GM18907 (cell line): ENCODE data around the gene ATP8A2.
"Not testable (repeated sequence)": the region's sequence is repeated elsewhere in the genome, so short reads cannot be mapped to it uniquely, and the experiment has no call there.

ENCODE experiments used
- ATAC-seq: cut with Tn5 transposase; IDR thresholded peaks from one replicate; pipeline ENCODE4 v1.9.1; 2021; ENCODE audit warnings: mild to moderate bottlenecking, moderate library complexity; ENCODE audit not compliant: unreplicated experiment

Gene ATP8A2

GRCh38 chr13:25762281-25762680 lies 390.5 kb downstream of the ATP8A2 start:
- no peak for ATAC-seq

- ATAC-seq: no peak
Observed at GRCh38 chr13:25762795-25763377, 391.1 kb downstream of the ATP8A2 start.

- no peak for ATAC-seq
Observed at GRCh38 chr13:25764378-25764777, 392.6 kb downstream of the ATP8A2 start.

- ATAC-seq: no peak
Observed at GRCh38 chr13:25765266-25765665, 393.5 kb downstream of the ATP8A2 start.

GRCh38 chr13:25766576-25766975 lies 394.8 kb downstream of the ATP8A2 start:
- no peak for ATAC-seq

GRCh38 chr13:25766991-25767390 lies 395.2 kb downstream of the ATP8A2 start:
- no peak for ATAC-seq

GRCh38 chr13:25768376-25768775 lies 396.6 kb downstream of the ATP8A2 start:
- no peak for ATAC-seq

GRCh38 chr13:25768838-25769237 lies 397.1 kb downstream of the ATP8A2 start:
- no peak for ATAC-seq

- no peak for ATAC-seq
Observed at GRCh38 chr13:25770601-25771000, 398.8 kb downstream of the ATP8A2 start.

- no peak for ATAC-seq
Observed at GRCh38 chr13:25771202-25771601, 399.4 kb downstream of the ATP8A2 start.

GRCh38 chr13:25771641-25772478 lies 400.1 kb downstream of the ATP8A2 start:
- no peak for ATAC-seq

GRCh38 chr13:25772534-25772933 lies 400.8 kb downstream of the ATP8A2 start:
- not testable (repeated sequence) for ATAC-seq

- ATAC-seq: not testable (repeated sequence)
Observed at GRCh38 chr13:25774056-25774455, 402.3 kb downstream of the ATP8A2 start.

GRCh38 chr13:25775275-25775674 lies 403.5 kb downstream of the ATP8A2 start:
- ATAC-seq: no peak

- no peak for ATAC-seq
Observed at GRCh38 chr13:25775986-25776385, 404.2 kb downstream of the ATP8A2 start.

GRCh38 chr13:25776722-25777121 lies 404.9 kb downstream of the ATP8A2 start:
- ATAC-seq: no peak

- ATAC-seq: no peak
Observed at GRCh38 chr13:25777509-25777908, 405.7 kb downstream of the ATP8A2 start.

GRCh38 chr13:25778365-25778764 lies 406.6 kb downstream of the ATP8A2 start:
- ATAC-seq: no peak

- ATAC-seq: no peak
Observed at GRCh38 chr13:25778808-25779305, 407.1 kb downstream of the ATP8A2 start.

- ATAC-seq: no peak
Observed at GRCh38 chr13:25783076-25783475, 411.3 kb downstream of the ATP8A2 start.

- no peak for ATAC-seq
Observed at GRCh38 chr13:25783601-25784024, 411.8 kb downstream of the ATP8A2 start.

- no peak for ATAC-seq
Observed at GRCh38 chr13:25784119-25784518, 412.3 kb downstream of the ATP8A2 start.
